Activated CD4-positive, alpha-beta T cell treated with anti-CD3 and anti-CD28 coated beads, Interleukin-10, Interleukin-2, amounts not matched to agents 100 ng/mL and 50 ng/mL, durations not matched to agents 16 hours and 8 hours (primary cell): ENCODE results near the gene NACA.

Experiments used
- DNase-seq: peaks from one replicate; pipeline ENCODE4 v3.0.0-alpha.2; 2020

The NACA gene

DNA sequence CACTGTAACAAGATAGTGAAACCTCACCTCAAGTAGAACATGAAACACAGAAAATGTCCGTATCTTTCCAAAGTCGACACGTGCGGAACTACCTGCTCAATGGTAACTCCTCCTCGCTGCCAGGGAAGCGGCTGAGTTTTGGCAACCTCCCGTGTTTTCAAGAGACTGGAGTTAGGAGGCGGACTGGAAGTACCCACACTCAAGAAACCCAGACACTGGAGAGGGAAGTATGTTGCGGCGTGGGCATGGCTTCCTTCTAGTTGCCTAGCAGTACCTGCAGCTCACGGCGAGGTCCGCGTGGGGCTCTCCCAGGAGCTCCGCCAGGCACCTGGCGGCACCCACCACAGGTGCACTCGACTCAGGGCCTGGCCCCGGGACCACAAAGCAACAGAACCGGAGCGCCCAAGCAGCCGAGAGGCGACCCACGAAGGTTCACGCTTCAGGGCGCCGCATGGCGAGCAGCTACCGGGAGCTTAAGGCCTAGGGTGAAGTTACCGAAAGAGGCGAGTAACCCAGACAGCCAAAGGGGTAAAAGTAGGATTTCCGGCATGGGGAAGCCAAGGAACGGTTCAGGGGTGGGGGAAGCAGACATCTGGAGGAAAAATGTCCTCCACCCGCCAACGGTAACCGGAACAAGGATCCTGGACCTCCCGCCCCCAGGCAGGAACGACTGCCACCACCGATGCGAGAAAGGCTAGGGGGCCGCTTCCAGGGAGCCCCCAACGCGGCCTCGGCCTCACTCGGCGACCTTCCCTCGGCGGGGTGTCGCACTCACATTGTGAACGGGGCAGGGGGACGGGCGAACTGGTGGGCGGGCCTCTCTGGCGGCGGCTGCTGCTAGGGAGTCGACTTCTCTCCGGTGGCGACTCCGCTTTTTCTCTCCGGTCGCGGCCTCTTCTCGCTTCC is 37.6 kb downstream of the NACA start:
- peak; percentile 52 for DNase-seq

DNA sequence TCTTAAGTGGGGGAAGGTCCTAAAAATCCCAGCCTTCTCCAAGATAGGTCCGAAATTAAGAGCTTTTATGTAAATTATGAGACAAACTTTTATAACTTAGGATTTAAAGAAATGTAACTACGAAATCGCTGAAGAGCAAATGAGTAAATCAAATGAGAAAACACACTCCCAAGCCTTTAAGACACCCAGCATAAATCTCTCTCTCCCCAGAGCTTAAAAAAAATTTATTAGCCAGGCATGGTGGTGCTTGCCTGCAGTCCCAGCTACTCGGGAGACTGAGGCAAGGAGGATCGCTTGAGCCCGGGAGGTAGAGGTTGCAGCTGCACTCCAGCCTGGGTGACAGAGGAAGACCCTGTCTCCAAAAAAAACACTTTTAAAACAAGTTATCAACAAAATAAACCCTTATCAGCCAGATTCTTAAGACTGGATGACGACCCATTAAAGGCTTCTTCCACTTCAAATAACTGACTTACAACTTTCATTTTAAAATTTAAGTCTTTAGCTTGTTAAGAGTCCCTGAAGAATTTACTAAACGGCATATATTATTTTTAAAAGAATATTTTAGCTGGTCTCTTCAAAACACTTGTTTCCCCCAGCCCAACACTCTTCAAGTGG is 40.2 kb downstream of the NACA start:
- DNase-seq: no peak

DNA sequence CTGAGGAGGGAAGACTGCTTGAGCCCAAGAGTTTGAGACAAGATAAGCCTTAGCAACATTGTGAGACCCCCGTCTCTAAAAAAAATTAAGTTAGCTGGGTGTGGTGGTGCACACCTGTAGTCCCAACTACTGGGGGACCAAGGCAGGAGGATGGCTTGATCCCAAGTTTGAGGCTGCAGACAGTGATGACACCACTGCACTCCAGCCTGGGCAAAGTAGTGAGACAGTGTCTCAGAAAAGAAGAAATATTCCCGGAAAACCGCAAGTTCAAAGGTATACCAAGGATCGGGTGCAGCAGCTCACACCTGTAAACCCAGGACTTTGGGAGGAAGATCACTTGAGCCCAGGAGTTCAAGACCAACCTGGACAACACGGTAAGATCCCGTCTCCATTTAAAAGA is 42.8 kb downstream of the NACA start:
- no peak for DNase-seq

DNA sequence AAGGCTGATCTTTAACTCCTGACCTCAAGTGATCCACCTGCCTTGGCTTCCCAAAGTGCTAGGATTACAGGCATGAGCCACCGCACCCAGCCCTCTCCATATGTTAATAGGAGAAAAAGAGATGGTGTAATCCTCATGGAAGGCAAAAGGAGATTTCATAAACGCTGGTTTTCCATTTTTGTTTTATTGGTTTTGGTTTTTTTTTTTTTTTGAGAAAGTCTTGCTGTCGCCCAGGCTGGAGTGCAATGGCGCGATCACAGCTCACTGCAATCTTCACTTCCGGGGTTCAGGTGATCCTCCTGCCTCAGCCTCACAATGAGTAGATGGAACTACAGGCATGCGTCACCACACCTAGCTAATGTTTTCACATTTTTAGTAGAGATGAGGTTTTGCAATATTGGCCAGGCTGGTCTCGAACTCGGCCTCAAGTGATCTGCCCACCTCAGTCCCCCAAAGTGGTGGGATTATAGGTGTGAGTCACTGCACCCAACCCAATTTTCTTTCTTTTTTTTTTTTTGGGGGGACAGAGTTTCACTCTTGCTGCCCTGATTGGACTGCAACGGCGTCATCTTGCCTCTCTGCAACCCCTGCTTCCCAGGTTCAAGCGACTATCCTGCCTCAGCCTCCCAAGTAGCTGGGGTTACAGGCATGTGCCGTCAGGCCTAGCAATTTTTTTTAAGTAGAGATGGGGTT is 45.1 kb downstream of the NACA start:
- DNase-seq: peak; percentile 38

DNA sequence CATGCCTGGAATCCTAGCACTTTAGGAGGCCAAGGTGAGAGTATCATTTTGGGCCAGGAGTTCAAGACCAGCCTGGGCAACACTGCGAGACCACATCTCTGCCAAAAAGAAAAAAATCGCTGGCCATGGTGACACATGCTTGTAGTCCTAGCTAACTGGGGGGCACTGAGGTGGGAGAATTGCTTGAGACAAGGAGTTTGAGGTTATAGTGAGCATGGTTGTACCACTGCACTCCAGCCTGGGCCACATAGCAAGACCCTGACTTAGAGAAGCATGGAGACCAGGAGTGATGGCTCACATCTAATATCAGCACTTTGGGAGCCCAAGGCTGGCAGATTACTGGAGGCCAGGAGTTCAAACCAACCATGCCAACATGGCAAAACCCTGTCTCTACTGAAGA is 46.2 kb downstream of the NACA start:
- no peak for DNase-seq

DNA sequence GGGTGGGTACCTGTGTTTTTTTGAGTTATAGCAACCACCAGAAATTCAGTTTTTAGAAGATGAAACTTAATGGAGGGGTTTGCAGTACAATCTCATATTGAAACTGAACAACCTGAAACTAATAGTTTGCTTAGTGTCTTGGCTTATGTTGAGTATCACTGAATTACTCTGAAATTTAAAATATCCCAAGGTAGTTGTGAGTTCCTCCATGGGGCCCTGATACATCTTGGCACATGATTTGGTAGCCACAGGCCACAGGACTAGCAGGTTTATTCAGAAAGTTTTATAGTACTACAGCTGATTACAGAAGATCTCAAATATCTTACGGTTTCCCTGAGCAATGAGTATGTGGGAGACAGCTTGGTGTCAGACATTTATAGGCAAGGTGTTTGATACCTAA is 47.4 kb downstream of the NACA start:
- peak; percentile 59 for DNase-seq

DNA sequence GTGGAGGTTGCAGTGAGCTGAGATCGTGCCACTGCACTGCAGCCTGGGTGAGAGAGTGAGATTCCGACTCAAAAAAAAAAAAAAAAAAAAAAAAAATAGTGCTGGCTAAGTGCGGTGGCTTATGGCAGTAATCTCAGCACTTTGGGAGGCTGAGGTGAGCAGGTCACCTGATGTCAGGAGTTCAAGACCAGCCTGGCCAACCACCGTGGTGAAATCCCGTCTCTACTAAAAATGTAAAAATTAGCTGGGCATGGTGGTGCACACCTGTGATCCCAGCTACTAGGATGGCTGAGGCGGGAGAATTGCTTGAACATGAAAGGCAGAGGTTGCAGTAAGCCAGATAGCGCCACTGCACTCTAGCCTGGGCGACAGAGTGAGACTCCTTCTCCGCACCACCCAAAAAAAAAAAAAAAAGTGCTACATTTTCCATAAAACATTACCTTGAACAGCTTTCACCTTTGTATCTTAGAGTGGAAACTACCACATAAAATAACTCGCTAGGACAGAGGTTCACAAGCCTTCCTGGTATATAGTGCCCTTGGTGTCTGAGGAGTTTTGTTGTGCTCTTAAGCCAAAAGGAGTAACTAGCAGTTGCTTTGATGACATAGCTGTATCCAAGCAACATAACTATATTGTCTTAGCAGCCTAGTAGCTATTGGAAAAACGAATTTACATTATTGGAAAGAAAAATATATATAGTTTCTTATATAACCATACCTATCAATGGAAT is 48.1 kb downstream of the NACA start:
- DNase-seq: no peak

DNA sequence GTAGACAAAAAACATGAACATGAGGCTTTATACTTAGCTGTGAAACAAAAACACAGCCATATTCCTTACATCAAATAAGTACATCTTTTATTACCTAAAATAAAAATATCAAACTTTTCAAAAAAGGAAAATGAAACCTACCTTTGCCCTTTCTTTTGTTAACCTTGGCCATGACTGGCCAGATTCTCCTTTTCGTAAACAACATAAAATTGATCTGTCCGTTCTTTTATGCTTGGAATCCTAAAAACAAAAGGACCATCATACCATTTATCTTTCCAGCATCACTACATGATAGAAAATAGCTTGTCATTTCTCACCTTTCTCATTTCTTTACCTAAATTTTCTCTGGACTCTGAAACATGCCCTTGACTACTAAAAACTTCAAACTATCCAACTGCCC is 53.5 kb downstream of the NACA start:
- no peak for DNase-seq

DNA sequence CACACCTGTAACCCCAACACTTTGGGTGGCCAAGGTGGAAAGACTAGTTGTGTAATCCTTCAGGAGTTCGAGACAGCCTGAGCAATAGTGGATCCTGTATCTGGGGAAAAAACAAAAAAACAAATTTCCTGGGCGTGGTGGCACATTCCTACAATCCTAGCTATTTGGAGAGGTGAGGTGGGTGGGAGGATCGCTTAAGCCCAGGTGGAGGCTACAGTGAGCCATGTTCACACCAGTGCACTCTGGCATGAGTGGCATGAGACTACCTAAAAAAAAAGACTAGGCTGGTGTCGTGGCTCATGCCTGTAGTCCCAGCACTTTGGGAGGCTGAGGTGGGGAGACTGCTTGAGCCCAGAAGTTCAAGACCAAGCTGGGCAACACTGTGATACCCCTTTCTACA is 54.3 kb downstream of the NACA start:
- no peak for DNase-seq

DNA sequence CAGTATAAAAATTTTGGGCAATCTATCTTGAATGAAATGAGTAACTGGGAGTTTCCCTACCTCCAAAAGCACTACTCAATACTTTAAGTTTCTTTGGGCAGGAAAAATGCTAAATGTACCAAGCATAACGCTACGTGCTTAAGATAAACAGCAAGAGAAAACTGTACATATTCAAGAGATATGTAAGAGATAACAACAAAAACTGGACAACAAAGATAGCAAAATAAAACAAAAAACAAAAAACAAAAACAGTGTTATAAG is 57.0 kb downstream of the NACA start:
- DNase-seq: no peak
